ENCODE data around the gene CD33. TPM values are rescaled to one million over a fixed set of nuclear protein-coding genes. Genes with fewer than 3 reads are reported as not detected.
"Not testable (repeated sequence)": the region's sequence is repeated elsewhere in the genome, so short reads cannot be mapped to it uniquely, and the experiment has no call there.

Gene CD33
- total and polyA plus RNA-seq, 9 of the 15 experiments (the other 6 are each of a cell fraction or from before 2014, with no cell fraction given): 36.1 to 88.6 (median 49.6) TPM

GRCh38 chr19:51224898-51225393, at the start of gene CD33 (continued):
- TF ChIP-seq ZBTB40 (IDR thresholded peaks at IDR 0.05) (peak; percentile 97), PML (IDR thresholded peaks at IDR 0.05; ENCODE audit: low read length) (0 out of 2 replicates have a peak, but pooled peaks have one; percentile 28), YY1 (IDR thresholded peaks at IDR 0.05; ENCODE audit: borderline replicate concordance in 1 of 3, control insufficient read depth in 1 of 3, extremely low read depth in 1 of 3, insufficient read depth in 3 of 3, insufficient read length in 1 of 3, insufficient replicate concordance in 2 of 3, low read depth in 1 of 3, low read length in 2 of 3) (peak in 1 of 3 experiments; percentile 59), ZEB2 (IDR thresholded peaks at IDR 0.05) (peak; percentile 59; the same call in 1 of the 2 replicates), KDM4B (IDR thresholded peaks at IDR 0.05; ENCODE audit: borderline replicate concordance in 2 of 2, low read depth in 1 of 2) (peak in 1 of 2 experiments; percentile 73; a peak in 1 of 4 replicates), NR2C2 (CRISPR knock-in tag; IDR thresholded peaks at IDR 0.05) (0 out of 2 replicates have a peak, but pooled peaks have one; percentile 30), TAF1 (IDR thresholded peaks at IDR 0.05; ENCODE audit: control insufficient read depth, extremely low read depth, insufficient read depth, low read length, severe bottlenecking) (peak; percentile 35), SIN3B (IDR thresholded peaks at IDR 0.05; ENCODE audit: low read depth) (0 out of 2 replicates have a peak, but pooled peaks have one; percentile 25), BCLAF1 (IDR thresholded peaks at IDR 0.05; ENCODE audit: borderline replicate concordance in 1 of 2, control insufficient read depth in 1 of 2, low read depth in 2 of 2, low read length in 1 of 2) (0 out of 4 replicates have a peak, but pooled peaks of 1 of the 2 experiments have one; percentile 9), MTA3 (IDR thresholded peaks at IDR 0.05; ENCODE audit: borderline replicate concordance) (peak; percentile 25; the same call in 1 of the 2 replicates), ETV6 (IDR thresholded peaks at IDR 0.05; ENCODE audit: borderline replicate concordance in 1 of 2, low read depth in 2 of 2, low read length in 1 of 2) (peak; percentile 74 to 78; a peak in 2 of 4 replicates)
- TF ChIP-seq ZBTB40 (CRISPR knock-in tag; IDR thresholded peaks at IDR 0.05); NR2C2 (tag; IDR thresholded peaks at IDR 0.05); ETV6 (CRISPR knock-in tag; IDR thresholded peaks at IDR 0.05; ENCODE audit: borderline replicate concordance): not testable (repeated sequence)
